Suprapubic skin (tissue), 3 donors: Measurements from ENCODE around the gene CFAP74.

Source experiments
- POLR2A ChIP-seq, 2 donors: fragments of 450-650 bp; IDR thresholded peaks; one replicate each; pipeline ENCODE4 v1.6.1; 2017; ENCODE audit warnings: antibody characterized with exemption in 2 of 2, mild to moderate bottlenecking in 2 of 2, moderate library complexity in 2 of 2
- TF ChIP-seq, protein P1 (sequence below), 2 donors: fragments of 200-600 bp in 1 of 2; fragments of 450-650 bp in 1 of 2; sonication (generic) in 1 of 2; IDR thresholded peaks; one replicate each; pipeline ENCODE4 v1.5.1; 2016 to 2019; ENCODE audit warnings: antibody characterized with exemption in 2 of 2, mild to moderate bottlenecking in 1 of 2, moderate library complexity in 1 of 2

DNA sequence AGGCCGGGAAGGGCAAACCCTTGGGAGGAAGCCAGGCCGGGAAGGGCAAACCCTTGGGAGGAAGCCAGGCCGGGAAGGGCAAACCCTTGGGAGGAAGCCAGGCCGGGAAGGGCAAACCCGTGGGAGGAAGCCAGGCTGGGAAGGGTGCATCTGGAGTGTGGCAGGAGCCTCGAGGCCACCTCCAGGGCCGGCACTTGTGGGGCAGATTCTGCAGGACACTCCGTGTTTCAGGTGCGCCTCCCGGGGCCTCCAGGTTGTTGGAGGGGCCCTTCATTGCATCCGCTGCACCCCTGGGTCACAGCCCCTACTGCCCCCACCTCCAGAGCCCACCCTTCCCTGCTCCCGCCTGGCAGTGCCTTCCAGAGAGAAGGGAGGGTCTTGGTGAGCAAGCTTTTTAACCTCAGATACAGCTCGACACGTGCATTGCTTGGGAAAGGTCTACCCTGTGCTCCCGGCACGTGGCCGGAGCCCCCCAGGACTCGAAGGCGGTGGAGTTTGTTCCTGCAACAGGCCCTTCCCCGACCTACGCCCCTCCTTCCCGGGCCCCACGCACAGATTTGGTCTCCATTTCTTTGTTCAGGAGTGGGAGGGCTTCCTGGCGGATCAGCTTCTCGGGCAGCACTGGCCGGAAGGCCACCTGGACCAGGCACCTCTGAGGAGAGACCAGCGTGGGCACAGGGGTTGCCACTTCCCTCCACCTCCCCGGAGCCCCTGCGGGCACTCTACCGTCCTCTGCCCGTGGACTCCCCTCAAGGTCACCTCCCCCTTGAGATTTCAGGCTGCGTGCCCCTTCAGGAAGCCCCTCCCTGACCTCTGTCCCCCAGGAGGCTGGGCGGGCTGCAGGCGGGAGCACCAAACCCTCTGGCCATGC is 75.1 kb downstream of the CFAP74 start:
- TF ChIP-seq, protein P1, sequence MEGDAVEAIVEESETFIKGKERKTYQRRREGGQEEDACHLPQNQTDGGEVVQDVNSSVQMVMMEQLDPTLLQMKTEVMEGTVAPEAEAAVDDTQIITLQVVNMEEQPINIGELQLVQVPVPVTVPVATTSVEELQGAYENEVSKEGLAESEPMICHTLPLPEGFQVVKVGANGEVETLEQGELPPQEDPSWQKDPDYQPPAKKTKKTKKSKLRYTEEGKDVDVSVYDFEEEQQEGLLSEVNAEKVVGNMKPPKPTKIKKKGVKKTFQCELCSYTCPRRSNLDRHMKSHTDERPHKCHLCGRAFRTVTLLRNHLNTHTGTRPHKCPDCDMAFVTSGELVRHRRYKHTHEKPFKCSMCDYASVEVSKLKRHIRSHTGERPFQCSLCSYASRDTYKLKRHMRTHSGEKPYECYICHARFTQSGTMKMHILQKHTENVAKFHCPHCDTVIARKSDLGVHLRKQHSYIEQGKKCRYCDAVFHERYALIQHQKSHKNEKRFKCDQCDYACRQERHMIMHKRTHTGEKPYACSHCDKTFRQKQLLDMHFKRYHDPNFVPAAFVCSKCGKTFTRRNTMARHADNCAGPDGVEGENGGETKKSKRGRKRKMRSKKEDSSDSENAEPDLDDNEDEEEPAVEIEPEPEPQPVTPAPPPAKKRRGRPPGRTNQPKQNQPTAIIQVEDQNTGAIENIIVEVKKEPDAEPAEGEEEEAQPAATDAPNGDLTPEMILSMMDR (IDR thresholded peaks at IDR 0.05), result no peak
- TF ChIP-seq POLR2A (IDR thresholded peaks at IDR 0.05), result no peak
